Karpas-422 (cell line): ENCODE data around the gene HOXD9. TPM values are rescaled to one million over a fixed set of nuclear protein-coding genes. Genes with fewer than 3 reads are reported as not detected.

Source experiments
- DNase-seq: peaks from one replicate; pipeline ENCODE4 v3.0.0-alpha.2; 2015
- H2AFZ ChIP-seq: fragments of 200-600 bp; sonication (generic); 2 replicates; pipeline ENCODE4 v1.6.1; 2014; ENCODE audit warnings: antibody characterized with exemption, low read length, mixed read lengths
- H3K27ac ChIP-seq: fragments of 200-600 bp; sonication (generic); 2 replicates; pipeline ENCODE4 v1.5.1; 2014; ENCODE audit warnings: mild to moderate bottlenecking, low read length, moderate library complexity
- H3K27me3 ChIP-seq: fragments of 200-600 bp; sonication (generic); 2 replicates; pipeline ENCODE4 v1.6.1; 2014; ENCODE audit warnings: low read length, mixed read lengths
- H3K36me3 ChIP-seq: fragments of 200-600 bp; sonication (generic); 2 replicates; pipeline ENCODE4 v1.6.1; 2014; ENCODE audit warnings: low read length, mixed read lengths; ENCODE audit not compliant: insufficient read depth
- H3K4me1 ChIP-seq: fragments of 200-600 bp; sonication (generic); 2 replicates; pipeline ENCODE4 v1.6.1; 2014; ENCODE audit warnings: mild to moderate bottlenecking, low read length, mixed read lengths
- H3K4me2 ChIP-seq: fragments of 200-600 bp; sonication (generic); 2 replicates; pipeline ENCODE4 v1.6.1; 2014; ENCODE audit warnings: low read length, low read depth, mild to moderate bottlenecking; ENCODE audit not compliant: poor library complexity, severe bottlenecking
- H3K4me3 ChIP-seq: fragments of 200-600 bp; sonication (generic); 2 replicates; pipeline ENCODE4 v1.5.1; 2014; ENCODE audit warnings: mild to moderate bottlenecking, antibody characterized with exemption, low read length, mixed read lengths
- H3K79me2 ChIP-seq: fragments of 200-600 bp; sonication (generic); 2 replicates; pipeline ENCODE4 v1.6.1; 2014; ENCODE audit warnings: mild to moderate bottlenecking, low read length, mixed read lengths
- H3K9ac ChIP-seq: fragments of 200-600 bp; sonication (generic); 2 replicates; pipeline ENCODE4 v1.6.0; 2014; ENCODE audit warnings: low read length
- H3K9me2 ChIP-seq: fragments of 200-600 bp; sonication (generic), shearing (Covaris generic); replicated peaks from 2 replicates; pipeline ENCODE4 v1.6.0; 2014; ENCODE audit warnings: mild to moderate bottlenecking, low read length, moderate library complexity; ENCODE audit not compliant: insufficient read depth
- H3K9me3 ChIP-seq: fragments of 300-700, 200-600 bp; sonication (generic); 2 replicates; pipeline ENCODE4 v1.6.1; 2014; ENCODE audit warnings: low read length, mixed read lengths
- H4K20me1 ChIP-seq: fragments of 200-600 bp; sonication (generic); 2 replicates; pipeline ENCODE4 v1.6.1; 2014; ENCODE audit warnings: mild to moderate bottlenecking, antibody characterized with exemption, low read length, low read depth; ENCODE audit not compliant: insufficient read depth
- total RNA-seq: library from RNA; depleted of rRNA; stranded (reverse); fragments of >200 nt; shearing (Covaris generic); gene quantifications from 2 replicates; pipeline ENCODE4 v1.2.3, GENCODE V29; 2014; ENCODE audit warnings: low replicate concordance

The HOXD9 gene
- total RNA-seq, 1 experiment from 2014 or later, result not detected

DNA sequence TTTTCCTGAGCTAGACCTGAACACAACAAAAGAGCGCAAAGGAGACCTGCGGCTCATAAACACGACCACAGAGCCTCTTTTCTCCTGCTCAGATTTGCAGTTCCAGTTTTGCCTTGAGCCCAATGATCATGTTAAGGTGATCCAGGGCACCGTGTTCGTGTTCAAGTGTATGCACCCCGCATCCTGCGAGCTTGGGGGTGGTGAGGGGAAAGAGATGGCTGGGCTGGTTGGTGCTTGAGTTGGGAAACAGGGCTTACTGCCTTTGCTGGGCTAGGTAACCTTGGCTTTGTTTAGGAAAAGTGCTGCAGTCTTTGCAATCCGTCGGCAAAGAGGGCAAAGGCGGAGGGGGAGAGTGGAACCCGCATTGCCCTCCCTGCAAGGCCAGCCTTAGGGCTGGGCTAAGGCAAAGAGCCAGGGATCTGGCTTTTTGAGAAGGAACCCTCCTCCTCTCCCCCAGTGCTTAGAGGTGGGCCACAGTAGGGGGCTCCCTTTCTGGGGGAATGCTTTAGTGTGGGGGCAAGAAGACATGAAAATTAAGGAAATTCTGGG is 4.6 kb upstream of the HOXD9 start:
- no peak overlapping the region for H3K4me3 ChIP-seq
- no peaks in the 10 kb centered on the region for H3K9me2 ChIP-seq
- H3K36me3 ChIP-seq, result no peaks in the 10 kb centered on the region

DNA sequence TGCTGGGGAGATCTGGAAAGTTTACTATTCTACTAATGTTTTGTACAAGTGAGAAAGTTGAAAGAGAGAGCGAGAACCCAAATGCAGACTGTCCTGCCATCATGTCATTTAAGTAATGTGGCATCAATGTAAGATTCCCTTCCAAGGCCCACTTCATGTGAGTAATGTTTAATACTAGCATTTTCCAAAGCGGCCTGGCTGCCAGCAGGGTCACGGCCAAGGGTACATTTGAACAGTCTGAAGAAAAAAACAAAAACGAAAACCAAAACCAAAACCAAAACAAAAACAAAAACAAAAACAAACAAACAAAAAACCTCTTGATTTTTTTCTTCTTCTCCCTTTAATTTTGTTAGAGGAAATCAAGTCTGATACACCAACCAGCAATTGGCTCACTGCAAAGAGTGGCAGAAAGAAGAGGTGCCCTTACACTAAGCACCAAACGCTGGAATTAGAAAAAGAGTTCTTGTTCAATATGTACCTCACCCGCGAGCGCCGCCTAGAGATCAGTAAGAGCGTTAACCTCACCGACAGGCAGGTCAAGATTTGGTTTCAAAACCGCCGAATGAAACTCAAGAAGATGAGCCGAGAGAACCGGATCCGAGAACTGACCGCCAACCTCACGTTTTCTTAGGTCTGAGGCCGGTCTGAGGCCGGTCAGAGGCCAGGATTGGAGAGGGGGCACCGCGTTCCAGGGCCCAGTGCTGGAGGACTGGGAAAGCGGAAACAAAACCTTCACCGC is 3.7 kb upstream of the HOXD9 start:
- no peak overlapping the region for H2AFZ ChIP-seq
- H3K4me1 ChIP-seq, result no peaks in the 10 kb centered on the region
- H3K27me3 ChIP-seq, result no peaks in the 10 kb centered on the region
- H3K9ac ChIP-seq, result 0 out of 2 replicates have a peak overlapping the region, but pooled peaks have one; percentile 27
- no peaks in the 10 kb centered on the region for H4K20me1 ChIP-seq
- no peaks in the 10 kb centered on the region for H3K36me3 ChIP-seq
- no peaks in the 10 kb centered on the region for H3K9me2 ChIP-seq
- H3K79me2 ChIP-seq, result no peaks in the 10 kb centered on the region
- no peaks in the 10 kb centered on the region for H3K9me3 ChIP-seq
- peak overlapping the region; percentile 40; the same call in 1 of the 2 replicates for H3K4me3 ChIP-seq
- peak overlapping the region; percentile 44 for H3K4me2 ChIP-seq
- DNase-seq, result peak; percentile 79
- H3K27ac ChIP-seq, result no peak overlapping the region

More for the DNA sequence above, 4.6 kb upstream of the HOXD9 start:
- no peaks in the 10 kb centered on the region for H4K20me1 ChIP-seq
- no peak overlapping the region for H3K9ac ChIP-seq
- H2AFZ ChIP-seq, result no peak overlapping the region
- H3K4me2 ChIP-seq, result no peak overlapping the region
- no peak for DNase-seq
- H3K9me3 ChIP-seq, result no peaks in the 10 kb centered on the region
- no peak overlapping the region for H3K27ac ChIP-seq
- H3K79me2 ChIP-seq, result no peaks in the 10 kb centered on the region
- no peaks in the 10 kb centered on the region for H3K27me3 ChIP-seq
- no peaks in the 10 kb centered on the region for H3K4me1 ChIP-seq

DNA sequence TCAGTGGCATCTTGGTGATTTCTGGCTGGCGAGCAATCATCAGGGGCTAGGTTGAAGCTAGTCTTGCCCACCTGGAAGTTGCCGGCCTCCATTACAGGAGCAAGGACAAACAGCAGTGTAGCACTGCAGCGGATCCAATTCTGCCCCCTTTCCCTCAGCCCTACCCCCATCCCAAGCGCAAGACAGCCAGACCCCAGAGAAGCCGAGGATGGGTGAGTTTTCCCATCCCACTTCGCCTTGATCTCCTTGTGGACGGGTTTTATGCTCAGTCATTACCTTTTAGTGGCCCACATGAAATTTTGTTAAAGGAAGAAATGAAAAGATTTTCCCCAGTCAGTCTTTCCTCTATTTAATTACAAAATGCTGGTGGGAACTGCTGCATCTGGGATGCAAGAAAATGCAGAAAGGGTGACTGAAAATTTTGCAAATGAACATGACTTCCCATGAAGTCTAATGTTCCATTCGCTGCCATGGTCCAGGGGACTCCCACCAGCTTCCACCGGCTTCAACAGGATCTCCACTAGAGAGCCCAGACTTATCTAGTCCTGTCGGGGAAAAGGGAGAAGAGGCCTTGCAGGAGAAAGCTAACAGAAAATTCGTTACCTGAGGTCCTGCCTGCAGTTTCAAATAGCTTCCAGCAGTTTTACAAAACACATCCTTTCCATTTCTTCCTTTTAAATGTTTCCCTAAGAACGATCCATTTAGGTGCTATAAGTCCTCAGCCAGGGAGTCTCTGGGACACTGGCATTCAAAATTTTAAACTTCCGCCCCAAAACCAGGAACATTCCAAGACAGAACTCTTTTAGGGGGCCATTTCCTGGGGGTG is 1.9 kb upstream of the HOXD9 start:
- no peak for DNase-seq
- Histone ChIP-seq H4K20me1 (no peaks in the 10 kb centered on the region), H3K4me3 (no peak overlapping the region), H3K4me1 (no peaks in the 10 kb centered on the region), H3K27me3 (no peaks in the 10 kb centered on the region), H3K4me2 (no peak overlapping the region), H3K27ac (no peak overlapping the region), H3K9me3 (no peaks in the 10 kb centered on the region), H2AFZ (no peak overlapping the region), H3K79me2 (no peaks in the 10 kb centered on the region), H3K9me2 (no peaks in the 10 kb centered on the region), H3K36me3 (no peaks in the 10 kb centered on the region), H3K9ac (no peak overlapping the region)

DNA sequence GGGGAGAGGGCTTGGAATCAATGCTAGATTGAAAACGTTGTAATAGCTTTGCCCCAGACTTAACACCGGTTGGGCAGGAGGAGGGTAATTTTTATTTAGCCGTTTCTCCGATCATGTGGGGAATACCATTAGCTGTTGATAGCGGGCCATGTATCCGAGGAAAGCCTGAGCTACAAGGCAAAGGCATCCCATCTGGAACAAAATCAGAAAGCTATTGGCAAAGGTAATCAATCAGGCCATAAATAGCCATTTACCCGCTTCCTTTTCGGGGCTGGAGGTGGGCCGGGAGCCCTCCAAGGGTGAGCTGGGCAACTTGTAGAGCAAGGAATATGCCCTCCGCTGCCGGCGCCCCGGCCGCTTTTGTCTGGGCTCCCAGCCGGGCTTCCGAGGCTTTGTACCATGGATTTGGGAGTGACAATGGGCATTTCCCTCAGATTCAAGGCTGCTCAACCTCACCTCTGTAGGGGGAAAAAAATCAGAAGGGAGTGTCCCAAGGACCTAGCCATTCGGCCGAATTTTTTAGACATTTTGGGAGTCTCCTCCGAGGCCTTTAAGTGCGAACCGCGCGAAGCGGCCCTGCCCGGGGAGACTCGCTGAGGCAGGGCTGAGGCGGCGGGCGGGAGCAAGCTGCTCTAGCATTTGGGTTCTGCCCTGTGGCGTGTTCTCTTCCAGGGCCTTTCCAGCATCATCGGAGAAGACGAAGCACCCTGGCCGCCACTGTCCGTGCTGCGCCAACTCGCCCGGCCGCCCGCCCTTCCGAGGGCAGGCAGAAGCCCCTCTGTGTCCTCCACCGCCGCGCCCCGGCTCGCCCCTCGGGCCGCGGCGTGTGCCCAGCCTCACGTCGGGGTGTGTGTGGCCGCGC is 1.1 kb upstream of the HOXD9 start:
- Histone ChIP-seq H3K9me3 (no peaks in the 10 kb centered on the region), H3K27me3 (no peaks in the 10 kb centered on the region), H3K79me2 (no peaks in the 10 kb centered on the region), H3K4me2 (no peak overlapping the region), H3K27ac (no peak overlapping the region), H3K4me3 (no peak overlapping the region), H4K20me1 (no peaks in the 10 kb centered on the region), H2AFZ (no peak overlapping the region), H3K9ac (no peak overlapping the region), H3K36me3 (no peaks in the 10 kb centered on the region), H3K9me2 (no peaks in the 10 kb centered on the region), H3K4me1 (no peaks in the 10 kb centered on the region)
- DNase-seq, result no peak

DNA sequence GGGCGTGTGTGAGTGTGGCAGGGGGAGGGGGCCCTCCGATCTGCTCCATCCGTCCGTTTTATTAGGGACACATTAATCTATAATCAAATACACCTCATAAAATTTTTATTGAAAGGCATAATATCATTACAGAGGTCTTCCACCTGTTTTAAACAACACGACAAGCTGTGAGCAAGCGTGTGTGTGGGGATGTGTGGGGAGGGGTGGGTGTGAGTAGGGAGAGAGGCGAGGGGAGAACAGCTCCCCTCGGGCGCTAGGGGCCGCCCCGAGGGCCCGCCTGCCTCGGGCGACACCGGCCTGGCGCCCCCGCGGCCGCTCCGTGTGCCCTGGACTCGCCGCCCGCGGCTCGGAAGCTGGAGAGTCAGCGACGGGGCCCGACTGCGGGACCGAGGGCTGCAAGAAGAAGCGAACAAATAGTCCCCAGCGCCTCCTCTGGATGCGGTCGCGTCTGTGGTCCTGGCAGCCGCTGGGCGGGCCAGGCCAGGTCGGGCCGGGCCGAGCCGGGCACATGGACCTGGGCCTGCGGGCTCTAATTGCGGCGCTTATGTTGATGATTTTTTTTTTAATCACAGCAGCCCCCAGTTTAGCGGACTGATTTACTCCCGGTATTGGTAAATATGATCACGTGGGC is 352 bp upstream of the HOXD9 start:
- Histone ChIP-seq H3K4me2 (no peak overlapping the region), H4K20me1 (no peaks in the 10 kb centered on the region), H3K9ac (no peak overlapping the region), H3K4me1 (peaks cover under 1% of the 10 kb centered on the region; the same call in 1 of the 2 replicates), H3K27ac (no peak overlapping the region), H3K9me2 (no peaks in the 10 kb centered on the region), H3K36me3 (no peaks in the 10 kb centered on the region), H3K9me3 (no peaks in the 10 kb centered on the region), H3K27me3 (no peaks in the 10 kb centered on the region), H3K79me2 (no peaks in the 10 kb centered on the region), H2AFZ (no peak overlapping the region), H3K4me3 (no peak overlapping the region)
- DNase-seq, result no peak

DNA sequence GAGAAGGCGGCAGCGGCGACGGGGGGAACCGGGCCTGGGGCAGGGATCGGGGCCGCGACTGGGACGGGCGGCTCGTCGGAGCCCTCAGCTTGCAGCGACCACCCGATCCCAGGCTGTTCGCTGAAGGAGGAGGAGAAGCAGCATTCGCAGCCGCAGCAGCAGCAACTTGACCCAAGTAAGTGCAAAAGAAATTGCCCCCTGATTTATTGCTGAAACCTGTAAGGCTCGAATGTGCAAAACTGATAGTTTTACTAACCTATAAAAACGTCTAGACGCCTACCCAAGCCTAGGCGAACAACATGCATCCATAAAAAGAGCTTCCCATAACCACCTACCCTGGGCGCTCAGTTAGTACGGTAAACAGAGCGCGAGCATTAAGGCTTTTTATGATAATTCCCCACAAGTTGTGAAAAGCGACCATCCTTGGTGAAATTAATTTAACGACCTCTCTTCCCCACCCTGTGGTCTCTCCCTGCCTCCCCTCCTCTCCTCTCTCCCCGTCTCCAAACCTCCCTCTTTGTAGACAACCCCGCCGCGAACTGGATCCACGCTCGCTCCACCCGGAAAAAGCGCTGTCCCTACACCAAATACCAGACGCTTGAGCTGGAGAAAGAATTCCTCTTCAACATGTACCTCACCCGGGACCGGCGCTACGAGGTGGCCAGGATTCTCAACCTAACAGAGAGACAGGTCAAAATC is 1.0 kb downstream of the HOXD9 start:
- no peaks in the 10 kb centered on the region for H3K27me3 ChIP-seq
- no peak overlapping the region for H3K27ac ChIP-seq
- H4K20me1 ChIP-seq, result no peaks in the 10 kb centered on the region
- DNase-seq, result no peak
- H3K9me3 ChIP-seq, result no peaks in the 10 kb centered on the region
- H3K9ac ChIP-seq, result no peak overlapping the region
- H3K4me3 ChIP-seq, result no peak overlapping the region
- peaks cover 3% of the 10 kb centered on the region; the same call in 1 of the 2 replicates for H3K4me1 ChIP-seq
- H3K4me2 ChIP-seq, result no peak overlapping the region
- H3K9me2 ChIP-seq, result no peaks in the 10 kb centered on the region
- no peak overlapping the region for H2AFZ ChIP-seq
- no peaks in the 10 kb centered on the region for H3K36me3 ChIP-seq
- H3K79me2 ChIP-seq, result no peaks in the 10 kb centered on the region
